IMR-90 (cell line): ENCODE results near the gene RHOT1. TPM values are rescaled to one million over a fixed set of nuclear protein-coding genes. Genes with fewer than 3 reads are reported as not detected.

ENCODE experiments used
- ATAC-seq: fragments of 200-7000 bp; cut with Tn5 transposase; 2 replicates; pipeline ENCODE4 v1.9.1; 2020; ENCODE audit warnings: low read depth, mild to moderate bottlenecking, moderate library complexity
- BruUV-seq: library from RNA; stranded (reverse); fragments of 400-500 nt; replicated peaks from 2 replicates; lab custom pipeline; 2021; lab: Mats Ljungman, UMichigan
- CTCF ChIA-PET: fragments of 300-600 bp; formaldehyde crosslinking; extraction: SDS; loops from one replicate; lab custom pipeline; 2021; ENCODE audit warnings: antibody characterized with exemption; lab: Yijun Ruan, JAX
- POLR2A ChIA-PET: fragments of 300-600 bp; sonication (Branson Sonifier 250); formaldehyde crosslinking; loops from one replicate; lab custom pipeline; 2022; ENCODE audit warnings: antibody characterized with exemption; ENCODE audit not compliant: unreplicated experiment; lab: Charles Lee
- DNase-seq: peaks from one replicate; pipeline ENCODE4 v3.0.0; 2013
- H2AFZ ChIP-seq: replicated peaks from 2 replicates; pipeline ENCODE3; 2013; ENCODE audit warnings: low read length, mild to moderate bottlenecking; ENCODE audit not compliant: poor library complexity
- H2AK5ac ChIP-seq: 2 replicates; pipeline ENCODE4 v1.6.1; 2013; ENCODE audit warnings: low read depth, low read length, inconsistent platforms
- H2AK9ac ChIP-seq: replicated peaks from 2 replicates; pipeline ENCODE3; 2013; ENCODE audit warnings: mild to moderate bottlenecking, low read depth, low read length, moderate library complexity; ENCODE audit not compliant: poor library complexity
- H2BK120ac ChIP-seq: 2 replicates; pipeline ENCODE4 v1.6.1; 2013; ENCODE audit warnings: low read depth, low read length, inconsistent platforms
- H2BK15ac ChIP-seq: 3 replicates; pipeline ENCODE4 v1.6.1; 2013; ENCODE audit warnings: low read depth, low read length, inconsistent platforms
- H2BK20ac ChIP-seq: 2 replicates; pipeline ENCODE4 v1.6.1; 2013; ENCODE audit warnings: low read depth, mild to moderate bottlenecking, inconsistent platforms, low read length, moderate library complexity
- H2BK5ac ChIP-seq: 2 replicates; pipeline ENCODE4 v1.6.1; 2013; ENCODE audit warnings: mild to moderate bottlenecking, low read depth, low read length, inconsistent platforms; ENCODE audit not compliant: poor library complexity, severe bottlenecking
- H3K14ac ChIP-seq: replicated peaks from 2 replicates; pipeline ENCODE4 v1.6.1; 2013; ENCODE audit warnings: low read depth, low read length, inconsistent platforms
- H3K18ac ChIP-seq: 2 replicates; pipeline ENCODE4 v1.6.1; 2013; ENCODE audit warnings: low read depth, low read length, control low read depth
- H3K23ac ChIP-seq: 2 replicates; pipeline ENCODE4 v1.6.1; 2013; ENCODE audit warnings: low read depth, low read length, inconsistent platforms
- H3K27ac ChIP-seq: 2 replicates; pipeline ENCODE4 v1.5.1; 2013; ENCODE audit warnings: mild to moderate bottlenecking, control low read depth, low read length; ENCODE audit not compliant: insufficient read depth
- H3K27me3 ChIP-seq: 2 replicates; pipeline ENCODE4 v1.6.1; 2013; ENCODE audit warnings: low read length; ENCODE audit not compliant: control insufficient read depth, insufficient read depth
- H3K36me3 ChIP-seq: 2 replicates; pipeline ENCODE4 v1.6.1; 2013; ENCODE audit warnings: low read length, mixed read lengths; ENCODE audit not compliant: control insufficient read depth, insufficient read depth
- H3K4ac ChIP-seq: 2 replicates; pipeline ENCODE4 v1.6.1; 2013; ENCODE audit warnings: low read depth, low read length, inconsistent platforms
- H3K4me1 ChIP-seq: 2 replicates; pipeline ENCODE4 v1.6.1; 2013; ENCODE audit warnings: low read length, mixed read lengths; ENCODE audit not compliant: control insufficient read depth, insufficient read depth
- H3K4me2 ChIP-seq: 2 replicates; pipeline ENCODE4 v1.6.1; 2013; ENCODE audit warnings: low read depth, mild to moderate bottlenecking, control low read depth, low read length, moderate library complexity
- H3K4me3 ChIP-seq: 2 replicates; pipeline ENCODE4 v1.5.1; 2013; ENCODE audit warnings: low read depth, mild to moderate bottlenecking, control low read depth, low read length, moderate library complexity; ENCODE audit not compliant: insufficient read depth
- H3K56ac ChIP-seq: 2 replicates; pipeline ENCODE4 v1.6.1; 2013; ENCODE audit warnings: low read length, inconsistent platforms; ENCODE audit not compliant: insufficient read depth; ENCODE audit errors: extremely low read depth
- H3K79me1 ChIP-seq, 2 experiments: 2 replicates each; pipeline ENCODE4 v1.6.1; 2013; ENCODE audit warnings: low read length in 2 of 2, inconsistent platforms in 1 of 2, low read depth in 1 of 2
- H3K9ac ChIP-seq: 2 replicates; pipeline ENCODE4 v1.6.1; 2013; ENCODE audit warnings: low read depth, low read length, control low read depth
- H3K9me1 ChIP-seq: 2 replicates; pipeline ENCODE4 v1.6.1; 2013; ENCODE audit warnings: low read length, inconsistent platforms; ENCODE audit not compliant: insufficient read depth
- H3K9me3 ChIP-seq: 2 replicates; pipeline ENCODE4 v1.6.1; 2013; ENCODE audit warnings: low read length; ENCODE audit not compliant: control insufficient read depth, insufficient read depth
- H4K20me1 ChIP-seq: 2 replicates; pipeline ENCODE4 v1.6.1; 2013; ENCODE audit warnings: low read length, inconsistent platforms; ENCODE audit not compliant: insufficient read depth
- H4K5ac ChIP-seq: 2 replicates; pipeline ENCODE4 v1.6.1; 2013; ENCODE audit warnings: mild to moderate bottlenecking, low read depth, low read length, control low read depth
- H4K8ac ChIP-seq, 2 experiments: 2 replicates each; pipeline ENCODE4 v1.6.1; 2013; ENCODE audit warnings: low read depth in 2 of 2, low read length in 2 of 2, control low read depth in 1 of 2, inconsistent platforms in 1 of 2
- H4K91ac ChIP-seq: 2 replicates; pipeline ENCODE4 v1.6.1; 2013; ENCODE audit warnings: low read depth, low read length, inconsistent platforms; ENCODE audit not compliant: insufficient read depth
- CEBPB ChIP-seq: IDR thresholded peaks from 2 replicates; pipeline ENCODE4 v1.6.1; 2012; ENCODE audit warnings: low read depth, low read length, improper control_type of control experiment
- CHD1 ChIP-seq: IDR thresholded peaks from 2 replicates; pipeline ENCODE4 v1.6.1; 2012; ENCODE audit warnings: low read depth, low read length, improper control_type of control experiment
- ELK1 ChIP-seq: fragments of 150-350 bp; IDR thresholded peaks from 2 replicates; pipeline ENCODE4 v1.6.1; 2016; ENCODE audit warnings: low read depth, mild to moderate bottlenecking, low read length, moderate library complexity, borderline replicate concordance
- MAFK ChIP-seq: IDR thresholded peaks from 2 replicates; pipeline ENCODE4 v1.6.1; 2012; ENCODE audit warnings: low read depth, low read length, improper control_type of control experiment
- MXI1 ChIP-seq: IDR thresholded peaks from 2 replicates; pipeline ENCODE4 v1.6.1; 2012; ENCODE audit warnings: low read depth, mild to moderate bottlenecking, low read length, moderate library complexity, borderline replicate concordance
- POLR2A ChIP-seq: IDR thresholded peaks from 2 replicates; pipeline ENCODE4 v1.6.1; 2012; ENCODE audit warnings: mild to moderate bottlenecking, low read depth, low read length
- RCOR1 ChIP-seq: IDR thresholded peaks from 2 replicates; pipeline ENCODE4 v1.6.1; 2012; ENCODE audit warnings: mild to moderate bottlenecking, low read length, improper control_type of control experiment; ENCODE audit not compliant: insufficient replicate concordance
- USF2 ChIP-seq: fragments of 150-350 bp; IDR thresholded peaks from 2 replicates; pipeline ENCODE4 v1.6.1; 2017; ENCODE audit warnings: mild to moderate bottlenecking, antibody characterized with exemption, low read length, low read depth
- WGBS, 2 experiments: methylation state at CpG; one replicate each; pipeline versions ENCODE4 v1.1.5 to v1.1.7; 2013; ENCODE audit warnings: missing lambda C conversion rate in 2 of 2; ENCODE audit not compliant: insufficient read length in 1 of 2; ENCODE audit errors: extremely low coverage in 2 of 2; 5-methylcytosine and 5-hydroxymethylcytosine counted together
- dilution Hi-C: fragments of 300-500 bp; cut with HindIII; formaldehyde crosslinking; loops from one replicate; pipeline ENCODE4 v1.14.3; 2018; ENCODE audit warnings: low sequenced_read_pairs; ENCODE audit not compliant: unreplicated experiment
- in situ Hi-C: fragments of 300-500 bp; cut with MboI; formaldehyde crosslinking; loops from 3 replicates; pipeline ENCODE4 v1.14.3; 2019; ENCODE audit warnings: low sequenced_read_pairs, inconsistent platforms, mixed read lengths
- intact Hi-C: fragments of 100-400 bp; cut with micrococcal nuclease; formaldehyde crosslinking; loops from 2 replicates; pipeline ENCODE4 v1.10.0; 2022
- polyA plus RNA-seq, 3 experiments: library from polyadenylated mRNA; depleted of rRNA; stranded (reverse); fragments of >200 nt; gene quantifications; 2 replicates each; pipeline ENCODE4 v1.2.3, GENCODE V29; 2012; ENCODE audit warnings: low replicate concordance in 1 of 3
- total RNA-seq: library from RNA; depleted of rRNA; stranded (reverse); fragments of >200 nt; gene quantifications from 2 replicates; pipeline ENCODE4 v1.2.3, GENCODE V29; 2012

Gene RHOT1
- total and polyA plus RNA-seq, 2 of the 4 experiments (the other 2 are of a cell fraction), result 27.4 to 27.6 TPM

- Histone ChIP-seq H3K36me3 (peaks cover 7% of the 10 kb centered on the region), H4K91ac (no peak overlapping the region), H4K5ac (no peak overlapping the region), H3K18ac (no peak overlapping the region), H4K20me1 (peaks cover 19% of the 10 kb centered on the region), H2BK15ac (no peak overlapping the region), H3K4ac (no peak overlapping the region), H3K9me1 (no peaks in the 10 kb centered on the region; the same call in none of the 2 replicates), H3K14ac (no peak overlapping the region), H2AK5ac (no peak overlapping the region), H3K56ac (no peak overlapping the region), H2AFZ (no peak overlapping the region), H3K23ac (no peak overlapping the region), H3K4me2 (no peak overlapping the region), H3K79me1 (peaks cover 29 to 61% of the 10 kb centered on the region in 2 experiments), H3K27ac (no peak overlapping the region), H3K9ac (no peak overlapping the region), H3K27me3 (no peaks in the 10 kb centered on the region), H2BK20ac (no peak overlapping the region), H3K4me1 (no peaks in the 10 kb centered on the region), H3K4me3 (no peak overlapping the region), H4K8ac (no peak overlapping the region), H2AK9ac (no peak overlapping the region), H2BK120ac (no peak overlapping the region), H2BK5ac (no peak overlapping the region), H3K9me3 (no peaks in the 10 kb centered on the region)
- WGBS, 2 experiments, result no CpG with 5 or more reads among the region's 3 CpGs
- ChIA-PET POLR2A (no interaction called here), CTCF (no interaction called here)
- DNase-seq (no peak), ATAC-seq (no peak)
- in situ Hi-C loops (no loop called here), dilution Hi-C loops (no loop called here), intact Hi-C loops (no loop called here)
- no TSS peak for BruUV-seq
- TF ChIP-seq CEBPB (no peak), ELK1 (no peak), MXI1 (no peak), POLR2A (no peak), CHD1 (no peak), USF2 (no peak), RCOR1 (no peak), MAFK (no peak)
Measured at GRCh38 chr17:32152130-32152529, 9.8 kb downstream of the RHOT1 start.
